GM21529 (cell line): Measurements from ENCODE around the gene RBM6.

Experiments
- ATAC-seq: cut with Tn5 transposase; IDR thresholded peaks from one replicate; pipeline ENCODE4 v1.9.1; 2021; ENCODE audit not compliant: unreplicated experiment

Gene RBM6

GRCh38 chr3:50124052-50124799 lies 184.3 kb downstream of the RBM6 start:
- ATAC-seq, result no peak

GRCh38 chr3:50124800-50125178 lies 184.8 kb downstream of the RBM6 start:
- ATAC-seq, result no peak

- ATAC-seq, result no peak
Observed at GRCh38 chr3:50125541-50126286, 185.8 kb downstream of the RBM6 start.

GRCh38 chr3:50126287-50127211 lies 186.6 kb downstream of the RBM6 start:
- no peak for ATAC-seq
